HL-60 (cell line): ENCODE measurements around the gene SEMA4A.

ENCODE experiments used
- POLR2AphosphoS5 ChIP-seq: IDR thresholded peaks from 2 replicates; pipeline ENCODE4 v1.6.1; 2012; ENCODE audit warnings: low read depth
- REST ChIP-seq: IDR thresholded peaks from 2 replicates; pipeline ENCODE4 v1.6.1; 2012; ENCODE audit warnings: low read depth; ENCODE audit not compliant: insufficient replicate concordance
- SPI1 ChIP-seq: IDR thresholded peaks from 2 replicates; pipeline ENCODE4 v1.6.1; 2012; ENCODE audit warnings: low read depth, mild to moderate bottlenecking, borderline replicate concordance
- TF ChIP-seq, protein P1 (sequence below): IDR thresholded peaks from one replicate; pipeline ENCODE4 v1.5.1; 2011; ENCODE audit warnings: low read length, control low read depth, inconsistent platforms; ENCODE audit not compliant: insufficient read depth

GRCh38 chr1:156122519-156123355 lies 30.6 kb upstream of the SEMA4A start:
- TF ChIP-seq, protein P1, sequence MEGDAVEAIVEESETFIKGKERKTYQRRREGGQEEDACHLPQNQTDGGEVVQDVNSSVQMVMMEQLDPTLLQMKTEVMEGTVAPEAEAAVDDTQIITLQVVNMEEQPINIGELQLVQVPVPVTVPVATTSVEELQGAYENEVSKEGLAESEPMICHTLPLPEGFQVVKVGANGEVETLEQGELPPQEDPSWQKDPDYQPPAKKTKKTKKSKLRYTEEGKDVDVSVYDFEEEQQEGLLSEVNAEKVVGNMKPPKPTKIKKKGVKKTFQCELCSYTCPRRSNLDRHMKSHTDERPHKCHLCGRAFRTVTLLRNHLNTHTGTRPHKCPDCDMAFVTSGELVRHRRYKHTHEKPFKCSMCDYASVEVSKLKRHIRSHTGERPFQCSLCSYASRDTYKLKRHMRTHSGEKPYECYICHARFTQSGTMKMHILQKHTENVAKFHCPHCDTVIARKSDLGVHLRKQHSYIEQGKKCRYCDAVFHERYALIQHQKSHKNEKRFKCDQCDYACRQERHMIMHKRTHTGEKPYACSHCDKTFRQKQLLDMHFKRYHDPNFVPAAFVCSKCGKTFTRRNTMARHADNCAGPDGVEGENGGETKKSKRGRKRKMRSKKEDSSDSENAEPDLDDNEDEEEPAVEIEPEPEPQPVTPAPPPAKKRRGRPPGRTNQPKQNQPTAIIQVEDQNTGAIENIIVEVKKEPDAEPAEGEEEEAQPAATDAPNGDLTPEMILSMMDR, result no peak
- TF ChIP-seq POLR2AphosphoS5 (no peak), REST (no peak), SPI1 (no peak)
